Astrocyte of the cerebellum (primary cell): ENCODE data around the gene MECP2.

Experiments used
- DNase-seq: peaks from one replicate; pipeline ENCODE4 v3.0.0-alpha.2; 2011; ENCODE audit warnings: low read depth
- H3K4me3 ChIP-seq: 2 replicates; pipeline ENCODE4 v1.5.1; 2011; ENCODE audit warnings: mild to moderate bottlenecking, low read depth, low read length, moderate library complexity
- CTCF ChIP-seq: IDR thresholded peaks from 2 replicates; pipeline ENCODE4 v1.5.1; 2012; ENCODE audit warnings: low read length, low read depth, moderate library complexity, mild to moderate bottlenecking; ENCODE audit errors: missing control alignments
- in situ Hi-C: cut with HindIII; loops from 2 replicates; pipeline ENCODE4 v1.10.0; 2017; ENCODE audit warnings: low sequenced_read_pairs

MECP2 gene

GRCh38 chrX:154011376-154012335 is 85.9 kb downstream of the MECP2 start:
- no peak for TF ChIP-seq CTCF
- in situ Hi-C loops, result no loop called here
- H3K4me3 ChIP-seq, result no peak overlapping the region
- DNase-seq, result no peak

DNA sequence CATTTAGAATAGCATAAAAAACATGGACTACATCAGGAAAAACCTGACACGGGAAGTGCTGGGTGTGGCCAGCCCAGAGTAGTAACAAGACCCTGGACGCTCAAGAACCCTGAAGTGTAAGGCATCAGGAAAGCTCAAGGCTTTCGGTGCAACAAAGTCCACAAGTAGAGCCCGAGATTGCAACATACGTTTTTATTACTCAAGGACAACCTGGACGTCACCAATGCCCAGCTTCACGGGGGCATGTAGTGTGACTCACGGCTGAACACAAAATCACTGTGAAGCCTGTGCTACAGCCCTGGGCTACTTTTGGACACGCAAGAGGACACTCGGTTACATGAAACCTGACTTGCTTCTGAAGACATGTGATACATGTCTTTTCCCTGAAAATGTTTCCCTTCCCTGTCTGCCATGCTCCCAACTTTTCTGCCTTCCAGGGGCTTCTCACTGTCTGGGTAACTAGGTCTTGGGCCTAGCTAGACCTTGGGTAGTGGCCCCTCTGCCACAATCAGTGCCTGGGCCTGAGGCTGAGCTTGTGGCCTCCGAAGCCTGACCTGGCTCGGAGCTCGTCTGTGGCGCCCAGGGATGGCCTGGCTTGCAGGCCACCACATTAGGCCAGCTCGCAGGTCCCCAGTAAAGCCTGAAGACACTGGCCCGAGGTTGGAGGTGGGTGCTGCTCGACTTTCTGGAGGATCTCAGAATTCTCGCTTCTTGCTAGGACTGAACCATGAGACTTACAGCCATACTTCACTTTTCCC is 87.0 kb downstream of the MECP2 start:
- H3K4me3 ChIP-seq, result no peak overlapping the region
- in situ Hi-C loops, result no loop called here
- TF ChIP-seq CTCF, result no peak
- no peak for DNase-seq

- in situ Hi-C loops, result no loop called here
- no peak for TF ChIP-seq CTCF
- no peak for DNase-seq
- H3K4me3 ChIP-seq, result no peak overlapping the region
Observed at GRCh38 chrX:154008521-154008920, 89.0 kb downstream of the MECP2 start.

GRCh38 chrX:154006947-154007346 is 90.6 kb downstream of the MECP2 start:
- H3K4me3 ChIP-seq, result no peak overlapping the region
- in situ Hi-C loops, result no loop called here
- DNase-seq, result no peak
- no peak for TF ChIP-seq CTCF

DNA sequence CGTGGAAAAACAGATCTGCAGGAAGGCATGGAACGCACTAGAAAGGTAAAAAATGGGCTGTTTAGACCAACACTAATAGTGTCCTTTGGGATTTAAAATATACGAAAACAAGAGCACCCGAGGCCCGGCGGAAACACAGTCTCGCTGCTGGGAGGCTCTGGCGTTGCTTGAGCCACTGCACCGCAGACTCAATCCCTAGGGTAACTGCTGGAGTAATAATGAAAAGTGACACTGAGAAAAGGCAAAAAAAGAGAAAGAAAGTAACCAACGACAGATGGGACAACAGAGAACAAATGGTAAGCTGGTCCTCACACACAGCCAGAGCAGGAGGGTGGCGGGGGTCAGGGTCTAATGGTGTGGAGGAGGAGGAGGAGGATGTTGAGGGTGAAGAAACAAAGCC is 93.2 kb downstream of the MECP2 start:
- in situ Hi-C loops, result no loop called here
- TF ChIP-seq CTCF, result no peak
- H3K4me3 ChIP-seq, result no peak overlapping the region
- no peak for DNase-seq

GRCh38 chrX:154002215-154002719 is 95.2 kb downstream of the MECP2 start:
- no peak for DNase-seq
- no peak overlapping the region for H3K4me3 ChIP-seq
- no peak for TF ChIP-seq CTCF
- in situ Hi-C loops, result no loop called here
